Activated CD4-positive, CD25-positive, alpha-beta regulatory T cell treated with anti-CD3 and anti-CD28 coated beads, Interleukin-2, amount 50 U/mL, for 16 hours (primary cell): Measurements from ENCODE around the gene C17orf67.

ENCODE experiments used
- DNase-seq: peaks from one replicate; pipeline ENCODE4 v3.0.0-alpha.2; 2020; ENCODE audit warnings: low read depth, low spot score

C17orf67 gene

GRCh38 chr17:56833809-56834379 lies at the start of gene C17orf67, which contains the start of gene DGKE:
Gene C17orf67 (minus strand): TSS chr17:56833920. CDS start chr17:56815810, 18,110 bp downstream.
Gene DGKE (plus strand): TSS chr17:56834151. CDS start chr17:56834796, 645 bp downstream.
- DNase-seq: peak; percentile 94

DNA sequence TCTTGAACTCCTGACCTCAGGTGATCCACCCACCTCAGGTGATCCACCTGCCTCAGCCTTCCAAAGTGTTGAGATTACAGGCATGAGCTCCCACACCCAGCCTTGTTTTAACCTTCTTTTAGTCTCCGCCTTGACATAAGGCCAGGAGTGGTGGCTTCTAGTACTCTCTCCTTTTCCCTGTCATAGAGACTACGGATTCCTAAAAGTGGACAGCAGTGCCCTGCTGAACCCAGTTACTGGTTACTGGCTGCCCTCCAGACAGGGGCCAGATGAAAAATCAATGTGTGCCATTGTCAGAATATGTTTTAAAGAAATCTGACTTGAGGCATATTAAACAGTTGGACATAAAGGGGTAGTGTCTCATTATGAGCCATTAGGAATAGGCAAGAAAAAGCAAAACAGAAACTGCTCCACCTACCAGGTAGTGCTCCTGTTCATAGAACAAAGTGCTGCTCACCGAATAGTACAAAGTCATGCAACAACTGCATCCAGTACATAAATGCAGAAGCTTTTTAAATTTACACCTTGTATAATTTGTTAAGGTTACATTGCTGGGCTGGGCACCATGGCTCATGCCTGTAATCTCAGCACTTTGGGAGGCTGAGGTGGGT lies 48.1 kb upstream of the C17orf67 start:
- no peak for DNase-seq

GRCh38 chr17:56880571-56880970 lies 46.9 kb upstream of the C17orf67 start:
- no peak for DNase-seq

DNA sequence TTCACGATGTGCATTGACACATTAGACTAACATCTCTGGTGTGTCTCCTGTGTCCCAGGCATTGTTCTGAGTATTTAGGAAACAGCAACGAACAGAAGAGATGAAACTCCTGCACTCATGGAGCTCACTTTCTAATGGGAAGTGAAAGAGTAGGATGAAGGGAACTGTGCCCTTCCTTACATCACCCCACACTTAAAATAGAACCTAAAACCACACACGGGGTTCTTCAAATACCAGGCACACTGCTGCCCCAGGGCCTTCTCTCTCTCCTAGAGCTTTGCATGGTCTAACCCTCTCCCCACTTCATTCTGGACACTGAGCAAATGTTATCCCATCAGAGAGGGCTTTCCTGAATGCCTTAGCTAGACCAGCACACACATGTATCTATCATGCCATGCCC lies 46.4 kb upstream of the C17orf67 start:
- no peak for DNase-seq

DNA sequence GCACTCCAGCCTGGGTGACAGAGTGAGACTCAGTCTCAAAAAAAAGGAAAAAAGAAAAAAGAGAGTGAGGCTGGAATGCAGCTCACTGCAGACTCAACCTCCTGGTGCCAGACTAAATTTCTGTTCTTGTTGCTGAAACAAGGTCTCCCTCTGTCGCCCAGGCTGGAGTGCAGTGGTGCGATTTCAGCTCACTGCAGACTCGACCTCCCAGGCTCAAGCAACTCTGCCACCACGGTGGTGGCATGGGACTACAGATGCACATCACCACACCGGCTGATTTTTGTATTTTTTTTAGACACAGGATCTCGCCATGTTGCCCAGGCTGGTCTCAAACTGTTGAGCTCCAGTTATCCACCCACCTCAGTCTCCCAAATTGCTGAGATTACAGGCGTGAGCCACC lies 45.6 kb upstream of the C17orf67 start:
- no peak for DNase-seq

- no peak for DNase-seq
Observed at GRCh38 chr17:56876766-56877179, 43.1 kb upstream of the C17orf67 start.

- DNase-seq: no peak
Observed at GRCh38 chr17:56870081-56870651, 36.4 kb upstream of the C17orf67 start.

DNA sequence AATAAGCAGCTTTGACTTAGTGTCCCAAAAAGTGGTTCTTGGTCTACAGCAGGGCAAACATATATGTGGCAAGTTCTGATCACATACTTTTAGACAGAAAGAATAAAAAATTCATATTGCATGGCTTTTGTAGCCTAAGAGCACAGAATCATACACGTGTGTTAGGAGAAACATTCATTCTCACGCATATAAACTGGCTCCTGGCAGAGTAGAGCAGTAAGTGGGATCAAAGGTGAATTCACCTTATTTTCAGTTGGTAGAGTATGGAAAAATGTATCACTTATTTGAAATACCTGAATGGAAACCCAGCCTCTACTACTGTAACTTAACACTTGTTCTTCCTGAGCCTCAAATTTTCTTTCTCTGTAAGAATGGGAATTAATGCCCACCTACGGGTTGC lies 35.0 kb upstream of the C17orf67 start:
- DNase-seq: no peak

GRCh38 chr17:56867948-56868376 lies 34.2 kb upstream of the C17orf67 start:
- no peak for DNase-seq

DNA sequence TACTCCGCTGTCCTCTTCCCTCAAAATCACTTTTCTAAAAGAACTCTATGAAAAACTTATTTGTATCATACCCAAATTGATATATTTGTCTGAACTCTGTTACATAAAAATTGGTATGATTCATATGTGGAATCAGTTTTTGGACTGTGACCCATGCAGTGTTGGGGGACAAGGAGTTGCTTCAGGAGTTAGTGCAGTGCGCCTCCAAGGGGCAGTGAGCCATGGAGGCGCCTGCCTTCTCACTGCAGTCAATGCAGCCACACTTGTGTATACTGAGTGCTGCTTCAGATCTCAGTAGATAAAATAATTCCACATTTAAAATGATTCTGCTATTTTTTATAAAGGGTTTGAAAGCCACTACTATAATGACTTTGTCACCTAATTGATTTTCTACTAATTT lies 32.8 kb upstream of the C17orf67 start:
- DNase-seq: no peak

- DNase-seq: no peak
Observed at GRCh38 chr17:56866076-56866475, 32.4 kb upstream of the C17orf67 start.

DNA sequence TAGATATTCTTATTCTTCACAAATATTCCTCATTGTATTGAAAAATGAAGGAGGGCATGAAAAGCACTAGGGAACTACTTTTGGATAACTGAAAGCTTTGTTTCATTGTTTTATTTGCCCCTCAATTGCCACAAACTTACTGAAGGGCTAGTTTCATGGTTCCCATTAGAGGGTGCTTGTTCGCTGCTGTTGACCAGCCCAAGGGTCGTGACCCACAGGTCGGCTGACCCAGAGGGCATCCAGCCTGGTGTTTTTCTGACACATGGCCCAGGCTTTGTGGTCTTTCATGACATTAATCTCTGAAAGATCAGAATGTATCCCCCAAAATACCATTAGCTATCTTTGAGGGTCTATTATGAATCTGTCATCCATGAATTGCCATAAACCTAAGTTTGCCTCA lies 30.3 kb upstream of the C17orf67 start:
- no peak for DNase-seq

- no peak for DNase-seq
Observed at GRCh38 chr17:56861899-56862298, 28.2 kb upstream of the C17orf67 start.

GRCh38 chr17:56851008-56851407 lies 17.3 kb upstream of the C17orf67 start:
- no peak for DNase-seq

GRCh38 chr17:56850591-56850990 lies 16.9 kb upstream of the C17orf67 start:
- DNase-seq: no peak

DNA sequence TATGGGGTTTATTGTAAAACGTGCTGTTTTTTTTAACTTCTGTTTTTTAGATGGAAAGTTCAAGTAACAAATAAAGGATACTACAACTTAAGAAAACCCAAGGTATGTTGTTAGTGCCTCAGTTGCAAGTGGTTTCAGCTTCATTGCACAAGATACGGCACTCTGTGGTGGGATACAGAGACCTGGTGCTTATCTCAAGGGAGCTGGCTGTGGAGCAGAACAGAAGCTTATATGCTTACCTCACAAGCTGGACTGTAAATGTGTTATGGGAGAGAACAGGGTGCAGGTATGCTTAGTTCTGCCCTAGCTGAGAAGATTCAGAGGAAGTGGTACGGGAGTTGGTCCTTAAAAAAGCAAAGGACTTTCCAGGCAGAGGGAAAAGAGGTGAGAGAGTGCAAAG lies 15.4 kb upstream of the C17orf67 start:
- no peak for DNase-seq

GRCh38 chr17:56847106-56847505 lies 13.4 kb upstream of the C17orf67 start:
- DNase-seq: no peak

- no peak for DNase-seq
Observed at GRCh38 chr17:56845934-56846333, 12.2 kb upstream of the C17orf67 start.

DNA sequence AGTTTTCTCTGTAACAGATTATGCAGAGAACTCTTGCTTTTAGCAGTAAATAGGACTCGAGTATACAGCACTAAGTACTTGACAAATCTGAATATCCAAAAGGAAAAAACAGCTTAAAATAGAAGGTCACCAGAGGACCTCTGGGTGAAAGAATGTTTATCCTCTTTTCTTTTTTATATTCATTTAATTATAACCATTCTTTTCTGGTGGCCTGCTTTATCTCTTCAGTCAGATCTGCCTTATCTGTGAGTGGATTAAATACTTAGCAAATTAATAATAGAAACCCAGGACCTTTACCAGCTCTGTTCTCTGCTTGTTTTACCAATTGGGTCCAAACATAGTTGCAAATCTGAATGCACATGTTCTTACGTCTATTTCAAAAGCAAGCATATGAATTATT lies 8.9 kb upstream of the C17orf67 start:
- no peak for DNase-seq

DNA sequence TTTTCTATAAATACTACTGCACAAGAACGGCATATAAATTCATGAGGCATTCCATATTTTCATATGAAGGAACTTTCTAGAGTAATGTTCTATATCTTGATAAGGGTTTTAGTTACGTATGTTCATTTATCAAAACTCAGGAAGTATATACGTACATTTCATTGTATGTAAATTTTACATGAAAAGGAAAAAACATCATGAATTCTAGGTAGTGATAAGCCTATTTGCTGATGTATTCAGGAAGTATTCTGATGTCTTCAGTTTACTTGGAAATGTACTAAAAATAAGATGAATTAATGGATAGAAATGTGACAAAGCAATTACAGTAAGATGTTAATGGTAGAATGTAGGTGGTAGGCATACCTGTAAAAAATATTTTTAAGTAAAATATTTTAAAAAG lies 5.0 kb upstream of the C17orf67 start:
- no peak for DNase-seq

- DNase-seq: no peak
Observed at GRCh38 chr17:56835264-56835585, 1.5 kb upstream of the C17orf67 start.

DNA sequence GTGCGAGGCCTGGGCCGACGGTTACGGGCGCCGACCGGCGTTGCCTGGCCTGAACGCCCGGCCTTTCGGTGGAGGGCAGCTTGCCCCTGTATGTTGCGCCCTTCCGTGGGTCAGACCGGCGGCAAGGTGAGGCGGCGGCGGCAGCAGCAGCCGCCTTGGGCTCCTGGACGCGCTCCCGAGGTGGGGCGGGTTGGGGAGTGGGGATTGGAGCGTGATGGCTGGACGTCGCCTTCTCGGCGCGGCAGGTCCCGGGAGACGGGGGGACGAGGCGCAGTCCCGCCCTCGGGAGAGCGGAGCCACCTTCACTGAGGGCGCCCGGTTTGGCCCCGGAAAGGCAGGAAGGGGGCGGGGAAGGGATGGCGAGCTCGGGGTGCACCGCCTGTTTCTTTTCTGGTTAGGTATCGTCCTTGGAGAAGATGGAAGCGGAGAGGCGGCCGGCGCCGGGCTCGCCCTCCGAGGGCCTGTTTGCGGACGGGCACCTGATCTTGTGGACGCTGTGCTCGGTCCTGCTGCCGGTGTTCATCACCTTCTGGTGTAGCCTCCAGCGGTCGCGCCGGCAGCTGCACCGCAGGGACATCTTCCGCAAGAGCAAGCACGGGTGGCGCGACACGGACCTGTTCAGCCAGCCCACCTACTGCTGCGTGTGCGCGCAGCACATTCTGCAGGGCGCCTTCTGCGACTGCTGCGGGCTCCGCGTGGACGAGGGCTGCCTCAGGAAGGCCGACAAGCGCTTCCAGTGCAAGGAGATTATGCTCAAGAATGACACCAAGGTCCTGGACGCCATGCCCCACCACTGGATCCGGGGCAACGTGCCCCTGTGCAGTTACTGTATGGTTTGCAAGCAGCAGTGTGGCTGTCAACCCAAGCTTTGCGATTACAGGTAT lies 902 bp upstream of the C17orf67 start:
- DNase-seq: peak; percentile 46
